Gastroesophageal sphincter (tissue), 4 donors: Measurements from ENCODE around the gene RAD51B. TPM values are rescaled to one million over a fixed set of nuclear protein-coding genes. Genes with fewer than 3 reads are reported as not detected.
A peak's percentile ranks its signal among the peaks of the same experiment; 100 is the strongest.

Source experiments
- ATAC-seq: fragments of 150-250 bp; one replicate; pipeline ENCODE4 v1.9.1; 2016; ENCODE audit warnings: mild to moderate bottlenecking, moderate library complexity
- H3K27ac ChIP-seq, 4 donors: fragments of 200-600 bp; sonication (generic) in 3 of 4; 1 replicate in 3 of 4; 2 replicates in 1 of 4; pipeline ENCODE4 v1.5.1; 2016 to 2019
- H3K27me3 ChIP-seq: fragments of 200-600 bp; sonication (generic); one replicate; pipeline ENCODE4 v1.5.1; 2019
- H3K36me3 ChIP-seq, 2 donors: fragments of 200-600 bp; sonication (generic); one replicate each; pipeline ENCODE4 v1.5.1; 2019; ENCODE audit warnings: control low read depth in 1 of 2
- H3K4me1 ChIP-seq, 3 donors: fragments of 200-600 bp; sonication (generic); 1 replicate in 2 of 3; 2 replicates in 1 of 3; pipeline ENCODE4 v1.5.1; 2016 to 2019; ENCODE audit warnings: control low read depth in 2 of 3
- H3K4me3 ChIP-seq, 2 donors: fragments of 200-600 bp; sonication (generic); one replicate each; pipeline ENCODE4 v1.5.1; 2019; ENCODE audit warnings: mild to moderate bottlenecking in 1 of 2, moderate library complexity in 1 of 2
- H3K9me3 ChIP-seq, 3 donors: fragments of 200-600 bp; sonication (generic); one replicate each; pipeline ENCODE4 v1.5.1; 2017 to 2019; ENCODE audit warnings: control low read depth in 2 of 3
- EP300 ChIP-seq: sonication (generic); formaldehyde crosslinking; IDR thresholded peaks from one replicate; pipeline ENCODE4 v1.6.1; 2017; ENCODE audit warnings: antibody characterized with exemption, mild to moderate bottlenecking
- POLR2A ChIP-seq, 2 donors: fragments of 450-650 bp; IDR thresholded peaks; one replicate each; pipeline ENCODE4 v1.6.1; 2017; ENCODE audit warnings: antibody characterized with exemption in 2 of 2, mild to moderate bottlenecking in 2 of 2, moderate library complexity in 1 of 2
- POLR2AphosphoS5 ChIP-seq: sonication (generic); formaldehyde crosslinking; IDR thresholded peaks from one replicate; pipeline ENCODE4 v1.6.1; 2017; ENCODE audit warnings: antibody characterized with exemption
- WGBS, 2 donors: methylation state at CpG; one replicate each; pipeline ENCODE4 v1.1.5; 2018; ENCODE audit warnings: low coverage in 1 of 2; 5-methylcytosine and 5-hydroxymethylcytosine counted together
- total RNA-seq, 4 donors: library from RNA; depleted of rRNA; stranded (reverse); fragments of >200 nt; gene quantifications; one replicate each; pipeline ENCODE4 v1.1.0, GENCODE V29; 2016
- TF ChIP-seq, protein P1 (sequence below), 4 experiments: fragments of 200-600 bp in 2 of 4; fragments of 450-650 bp in 2 of 4; sonication (generic) in 1 of 4; IDR thresholded peaks; one replicate each; pipeline ENCODE4 v1.5.1; 2017 to 2019; ENCODE audit warnings: antibody characterized with exemption in 4 of 4, mild to moderate bottlenecking in 2 of 4, moderate library complexity in 2 of 4

The RAD51B gene
- total RNA-seq, 4 donors from 2014 or later = 5.1 to 7.0 (median 6.0) TPM

GRCh38 chr14:68621400-68622365 lies 802.1 kb downstream of the RAD51B start:
- peak; percentile 77 for ATAC-seq
- 28 to 62% methylated on average over 3 to 5 of the region's 6 CpGs for WGBS, 2 donors

GRCh38 chr14:68622856-68623255 lies 803.3 kb downstream of the RAD51B start:
- Histone ChIP-seq H3K4me3 (no peak overlapping the region), H3K36me3 (no peaks in the 10 kb centered on the region), H3K4me1 (peaks cover 0 to 42% (median 10%) of the 10 kb centered on the region in 3 donors), H3K9me3 (peaks cover 0 to 6% (median 0%) of the 10 kb centered on the region in 3 donors), H3K27ac (no peak overlapping the region), H3K27me3 (no peaks in the 10 kb centered on the region)
- WGBS, 2 donors = 83 to 100% methylated on average over 2 to 3 of the region's 5 CpGs
- TF ChIP-seq POLR2AphosphoS5 (no peak), EP300 (no peak), POLR2A (IDR thresholded peaks at IDR 0.05) (no peak)
- TF ChIP-seq, protein P1, sequence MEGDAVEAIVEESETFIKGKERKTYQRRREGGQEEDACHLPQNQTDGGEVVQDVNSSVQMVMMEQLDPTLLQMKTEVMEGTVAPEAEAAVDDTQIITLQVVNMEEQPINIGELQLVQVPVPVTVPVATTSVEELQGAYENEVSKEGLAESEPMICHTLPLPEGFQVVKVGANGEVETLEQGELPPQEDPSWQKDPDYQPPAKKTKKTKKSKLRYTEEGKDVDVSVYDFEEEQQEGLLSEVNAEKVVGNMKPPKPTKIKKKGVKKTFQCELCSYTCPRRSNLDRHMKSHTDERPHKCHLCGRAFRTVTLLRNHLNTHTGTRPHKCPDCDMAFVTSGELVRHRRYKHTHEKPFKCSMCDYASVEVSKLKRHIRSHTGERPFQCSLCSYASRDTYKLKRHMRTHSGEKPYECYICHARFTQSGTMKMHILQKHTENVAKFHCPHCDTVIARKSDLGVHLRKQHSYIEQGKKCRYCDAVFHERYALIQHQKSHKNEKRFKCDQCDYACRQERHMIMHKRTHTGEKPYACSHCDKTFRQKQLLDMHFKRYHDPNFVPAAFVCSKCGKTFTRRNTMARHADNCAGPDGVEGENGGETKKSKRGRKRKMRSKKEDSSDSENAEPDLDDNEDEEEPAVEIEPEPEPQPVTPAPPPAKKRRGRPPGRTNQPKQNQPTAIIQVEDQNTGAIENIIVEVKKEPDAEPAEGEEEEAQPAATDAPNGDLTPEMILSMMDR (IDR thresholded peaks at IDR 0.05) = no peak
- no peak for ATAC-seq

More at GRCh38 chr14:68621400-68622365, 802.1 kb downstream of the RAD51B start:
- peaks cover 0 to 18% (median 0%) of the 10 kb centered on the region in 3 donors for H3K9me3 ChIP-seq
- peak overlapping the region in 3 of 4 donors; percentile 28 to 51 (median 40) for H3K27ac ChIP-seq
- H3K36me3 ChIP-seq = no peaks in the 10 kb centered on the region
- no peaks in the 10 kb centered on the region for H3K27me3 ChIP-seq
- TF ChIP-seq, protein P1 (IDR thresholded peaks at IDR 0.05) = no peak
- no peak for TF ChIP-seq POLR2A (IDR thresholded peaks at IDR 0.05)
- no peak for TF ChIP-seq POLR2AphosphoS5
- no peak for TF ChIP-seq EP300
- H3K4me3 ChIP-seq = no peak overlapping the region
- peaks cover 0 to 30% (median 10%) of the 10 kb centered on the region in 3 donors for H3K4me1 ChIP-seq

- Histone ChIP-seq H3K9me3 (peaks cover 0 to 2% (median 0%) of the 10 kb centered on the region in 3 donors), H3K36me3 (no peaks in the 10 kb centered on the region), H3K4me3 (no peak overlapping the region), H3K27ac (no peak overlapping the region), H3K27me3 (no peaks in the 10 kb centered on the region), H3K4me1 (peaks cover 0 to 46% (median 10%) of the 10 kb centered on the region in 3 donors)
- no peak for ATAC-seq
- TF ChIP-seq POLR2A (IDR thresholded peaks at IDR 0.05) (no peak), EP300 (no peak), POLR2AphosphoS5 (no peak)
- TF ChIP-seq, protein P1 (IDR thresholded peaks at IDR 0.05) = no peak
- WGBS, 2 donors = 94 to 100% methylated on average over 3 of the region's 3 CpGs
Measured at GRCh38 chr14:68623307-68623706, 803.7 kb downstream of the RAD51B start.

GRCh38 chr14:68623826-68624225 lies 804.2 kb downstream of the RAD51B start:
- no peak for ATAC-seq
- H3K27ac ChIP-seq = no peak overlapping the region
- H3K4me1 ChIP-seq = peaks cover 0 to 51% (median 10%) of the 10 kb centered on the region in 3 donors
- no peaks in the 10 kb centered on the region for H3K36me3 ChIP-seq
- H3K9me3 ChIP-seq = no peaks in the 10 kb centered on the region
- no peak for TF ChIP-seq POLR2AphosphoS5
- TF ChIP-seq, protein P1 (IDR thresholded peaks at IDR 0.05) = no peak
- no peak for TF ChIP-seq EP300
- TF ChIP-seq POLR2A (IDR thresholded peaks at IDR 0.05) = no peak
- H3K4me3 ChIP-seq = no peak overlapping the region
- 67 to 88% methylated on average over 1 of the region's 3 CpGs for WGBS, 2 donors
- H3K27me3 ChIP-seq = no peaks in the 10 kb centered on the region
